ENCODE measurements around the gene ECHS1. TPM values are rescaled to one million over a fixed set of nuclear protein-coding genes. Genes with fewer than 3 reads are reported as not detected.

The ECHS1 gene
- total and polyA plus RNA-seq, 2 experiments from 2014 or later, result 92.1 to 127 TPM

GRCh38 chr10:133326745-133327650 lies 46.2 kb downstream of the ECHS1 start (continued):
- no peak for TF ChIP-seq ZNF462 (CRISPR knock-in tag; IDR thresholded peaks at IDR 0.05)

- Mint-ChIP-seq H3K9me3 (peaks cover 2% of the 10 kb centered on the region; the same call in 2 of the 3 replicates), H3K36me3 (ENCODE audit: low read depth) (no peaks in the 10 kb centered on the region; the same call in 2 of the 3 replicates), H3K4me3 (peak overlapping the region; percentile 66), H3K27me3 (ENCODE audit: insufficient read depth, low read depth, poor library complexity) (peaks cover 53% of the 10 kb centered on the region), H3K27ac (no peak overlapping the region), H3K4me1 (peaks cover 19% of the 10 kb centered on the region)
- H3K79me2 ChIP-seq (replicated peaks; ENCODE audit: insufficient read depth), result no peaks in the 10 kb centered on the region
- peak overlapping the region; percentile 68 for H3K4me3 ChIP-seq
- H3K9me2 ChIP-seq (ENCODE audit: insufficient read depth), result no peaks in the 10 kb centered on the region
- H2AFZ ChIP-seq, result peak overlapping the region; percentile 95
- 0 out of 2 replicates have a peak, but pooled peaks cover 11% of the 10 kb centered on the region for H3F3A ChIP-seq (replicated peaks; ENCODE audit: low read depth)
- peaks cover 17% of the 10 kb centered on the region for H3K4me1 ChIP-seq (ENCODE audit: insufficient read depth)
- TF ChIP-seq STAT1 (IDR thresholded peaks at IDR 0.05; ENCODE audit: unreplicated experiment) (no peak), EZH2 (IDR thresholded peaks at IDR 0.05; ENCODE audit: low read depth, unreplicated experiment) (peak; percentile 37)
- H3K4me2 ChIP-seq, result peak overlapping the region; percentile 87
- peaks cover 60% of the 10 kb centered on the region for H3K27me3 ChIP-seq (ENCODE audit: insufficient read depth)
- H3K27ac ChIP-seq (ENCODE audit: low read depth), result no peak overlapping the region
- DNase-seq (ENCODE audit: low spot score) (no peak), ATAC-seq (no peak)
- H4K20me1 ChIP-seq (replicated peaks; ENCODE audit: insufficient read depth), result no peaks in the 10 kb centered on the region
- H3K36me3 ChIP-seq (ENCODE audit: insufficient read depth), result no peaks in the 10 kb centered on the region
Observed at GRCh38 chr10:133326223-133326551, 47.0 kb downstream of the ECHS1 start.

Data from GM23338 (cell line).